Suprapubic skin (tissue), 4 donors: ENCODE data around the gene NME2.

Experiments
- EP300 ChIP-seq: sonication (generic); formaldehyde crosslinking; IDR thresholded peaks from one replicate; pipeline ENCODE4 v1.6.1; 2017; ENCODE audit warnings: antibody characterized with exemption
- POLR2A ChIP-seq, 2 donors: fragments of 450-650 bp; IDR thresholded peaks; one replicate each; pipeline ENCODE4 v1.6.1; 2017; ENCODE audit warnings: antibody characterized with exemption in 2 of 2, mild to moderate bottlenecking in 2 of 2, moderate library complexity in 2 of 2
- POLR2AphosphoS5 ChIP-seq, 3 donors: sonication (generic); formaldehyde crosslinking; IDR thresholded peaks; one replicate each; pipeline ENCODE4 v1.6.1; 2017; ENCODE audit warnings: antibody characterized with exemption in 3 of 3
- TF ChIP-seq, protein P1 (sequence below), 2 donors: fragments of 200-600 bp in 1 of 2; fragments of 450-650 bp in 1 of 2; sonication (generic) in 1 of 2; IDR thresholded peaks; one replicate each; pipeline ENCODE4 v1.5.1; 2016 to 2019; ENCODE audit warnings: antibody characterized with exemption in 2 of 2, mild to moderate bottlenecking in 1 of 2, moderate library complexity in 1 of 2

DNA sequence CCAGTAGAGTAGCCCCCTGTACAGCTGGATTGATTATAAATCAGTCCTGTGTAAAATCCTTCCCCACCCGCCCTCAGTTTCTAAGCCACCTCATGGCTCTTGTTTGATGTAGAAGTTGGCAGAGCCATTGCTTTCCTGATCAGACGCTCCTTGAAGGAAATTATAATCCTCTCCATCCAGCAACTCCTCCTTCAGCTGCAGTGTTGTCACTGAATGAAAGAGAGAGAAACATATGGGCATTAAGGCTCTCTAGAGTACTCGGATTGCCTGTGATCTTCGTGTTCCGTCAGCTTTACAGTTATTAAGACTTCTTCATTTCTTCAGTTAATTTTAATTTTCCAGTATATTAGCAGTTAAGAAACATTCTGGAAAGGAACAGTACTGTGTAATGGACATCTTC lies 14.3 kb downstream of the NME2 start:
- TF ChIP-seq EP300 = no peak
- TF ChIP-seq, protein P1, sequence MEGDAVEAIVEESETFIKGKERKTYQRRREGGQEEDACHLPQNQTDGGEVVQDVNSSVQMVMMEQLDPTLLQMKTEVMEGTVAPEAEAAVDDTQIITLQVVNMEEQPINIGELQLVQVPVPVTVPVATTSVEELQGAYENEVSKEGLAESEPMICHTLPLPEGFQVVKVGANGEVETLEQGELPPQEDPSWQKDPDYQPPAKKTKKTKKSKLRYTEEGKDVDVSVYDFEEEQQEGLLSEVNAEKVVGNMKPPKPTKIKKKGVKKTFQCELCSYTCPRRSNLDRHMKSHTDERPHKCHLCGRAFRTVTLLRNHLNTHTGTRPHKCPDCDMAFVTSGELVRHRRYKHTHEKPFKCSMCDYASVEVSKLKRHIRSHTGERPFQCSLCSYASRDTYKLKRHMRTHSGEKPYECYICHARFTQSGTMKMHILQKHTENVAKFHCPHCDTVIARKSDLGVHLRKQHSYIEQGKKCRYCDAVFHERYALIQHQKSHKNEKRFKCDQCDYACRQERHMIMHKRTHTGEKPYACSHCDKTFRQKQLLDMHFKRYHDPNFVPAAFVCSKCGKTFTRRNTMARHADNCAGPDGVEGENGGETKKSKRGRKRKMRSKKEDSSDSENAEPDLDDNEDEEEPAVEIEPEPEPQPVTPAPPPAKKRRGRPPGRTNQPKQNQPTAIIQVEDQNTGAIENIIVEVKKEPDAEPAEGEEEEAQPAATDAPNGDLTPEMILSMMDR (IDR thresholded peaks at IDR 0.05) = no peak
- TF ChIP-seq POLR2AphosphoS5 (IDR thresholded peaks at IDR 0.05) = no peak
- TF ChIP-seq POLR2A (IDR thresholded peaks at IDR 0.05) = no peak
